Measurements from ENCODE around the gene RETREG2.

Gene RETREG2, protein sequence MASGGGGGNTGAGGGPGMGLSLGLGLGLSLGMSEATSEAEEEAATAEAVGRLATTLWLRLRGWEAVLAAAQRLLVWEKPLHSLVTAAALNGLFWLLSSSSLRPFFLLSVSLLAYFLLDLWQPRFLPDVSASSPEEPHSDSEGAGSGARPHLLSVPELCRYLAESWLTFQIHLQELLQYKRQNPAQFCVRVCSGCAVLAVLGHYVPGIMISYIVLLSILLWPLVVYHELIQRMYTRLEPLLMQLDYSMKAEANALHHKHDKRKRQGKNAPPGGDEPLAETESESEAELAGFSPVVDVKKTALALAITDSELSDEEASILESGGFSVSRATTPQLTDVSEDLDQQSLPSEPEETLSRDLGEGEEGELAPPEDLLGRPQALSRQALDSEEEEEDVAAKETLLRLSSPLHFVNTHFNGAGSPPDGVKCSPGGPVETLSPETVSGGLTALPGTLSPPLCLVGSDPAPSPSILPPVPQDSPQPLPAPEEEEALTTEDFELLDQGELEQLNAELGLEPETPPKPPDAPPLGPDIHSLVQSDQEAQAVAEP

DNA sequence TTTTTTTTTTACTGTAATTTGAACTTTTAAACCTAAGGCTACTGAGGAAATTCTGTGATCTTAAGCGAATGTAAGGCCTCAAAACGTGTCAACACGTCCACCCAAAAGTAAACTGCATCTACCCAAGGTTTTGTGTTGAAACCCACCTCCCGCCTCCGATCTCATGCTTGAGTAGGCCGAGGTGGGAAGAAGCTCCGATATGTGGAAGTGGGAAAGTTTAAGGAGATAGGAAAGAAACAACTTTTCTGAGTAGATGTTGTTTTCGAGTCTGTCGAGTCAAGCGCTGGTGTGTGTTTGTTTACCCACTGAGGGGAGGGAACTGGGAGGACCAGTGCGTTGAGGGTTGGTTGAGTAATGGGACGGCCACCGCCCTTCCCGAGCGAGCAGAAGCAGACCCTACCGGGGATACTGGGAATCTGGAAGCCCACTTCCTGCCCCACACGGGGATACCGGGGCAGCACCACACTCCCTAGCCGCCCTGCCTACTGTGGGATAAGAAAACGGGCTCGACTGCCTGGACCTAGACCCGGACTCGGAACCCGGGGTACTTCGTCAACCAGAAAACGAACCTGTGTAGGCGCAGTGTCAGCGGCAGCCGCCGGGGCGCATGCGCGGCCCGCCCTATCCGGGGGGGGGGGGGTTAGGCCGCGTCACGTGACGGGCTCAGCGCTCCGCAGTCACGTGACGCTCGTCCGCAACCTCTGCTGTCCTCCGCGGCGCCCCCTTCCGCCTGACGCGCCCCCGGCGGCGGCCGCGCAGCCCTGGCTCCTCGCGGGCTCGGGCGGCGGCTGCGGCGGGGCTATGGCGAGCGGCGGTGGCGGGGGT lies at the start of gene RETREG2:
Gene RETREG2, plus strand, starts transcription at position 724 of the 825 bp plus-strand sequence. Its CDS starts 78 bp downstream, at position 802.
- peak; percentile 75 for DNase-seq

GRCh38 chr2:219128396-219128795 lies 49.7 kb upstream of the RETREG2 start:
- DNase-seq, result no peak

GRCh38 chr2:219129589-219129988 lies 48.5 kb upstream of the RETREG2 start:
- no peak for DNase-seq

DNA sequence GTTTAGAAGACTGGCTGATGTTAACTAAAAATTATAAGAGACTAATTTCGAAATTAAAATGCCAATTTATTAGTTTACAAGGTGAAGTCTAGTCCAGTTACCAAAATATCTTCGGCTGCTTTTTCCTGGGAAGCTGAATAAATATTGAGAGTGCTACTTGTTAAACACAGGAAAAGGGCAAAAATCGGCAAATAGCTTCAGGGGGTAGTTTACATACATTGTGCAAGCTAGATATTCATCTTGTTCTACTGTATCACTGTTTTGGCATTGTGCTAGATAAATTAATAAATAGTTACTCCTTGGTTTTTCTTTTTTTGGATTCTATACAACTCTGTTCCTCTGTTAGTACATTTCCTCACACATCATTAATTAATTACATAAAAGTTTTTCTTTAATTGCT lies 46.7 kb upstream of the RETREG2 start:
- no peak for DNase-seq

DNA sequence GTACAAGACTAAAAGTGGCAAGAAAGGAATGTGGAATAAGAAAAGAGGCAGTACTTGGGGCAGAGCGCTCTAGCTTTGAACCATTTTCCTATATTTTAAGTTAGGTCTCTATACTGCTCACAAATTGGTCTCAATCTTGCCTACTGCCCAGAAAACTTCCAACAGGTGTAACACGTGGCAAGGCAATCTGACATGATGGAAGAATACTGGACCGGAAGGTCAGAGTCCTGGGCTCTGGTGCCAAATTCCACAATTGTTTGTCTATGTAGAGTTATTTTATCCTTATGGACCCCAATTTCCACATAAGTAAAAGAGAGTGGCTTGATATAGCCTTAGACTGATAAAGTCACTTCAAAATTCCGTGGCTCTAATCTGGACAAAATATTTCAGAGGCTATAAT lies 46.3 kb upstream of the RETREG2 start:
- no peak for DNase-seq

GRCh38 chr2:219133976-219134375 lies 44.1 kb upstream of the RETREG2 start:
- no peak for DNase-seq

GRCh38 chr2:219140722-219141121 lies 37.4 kb upstream of the RETREG2 start:
- no peak for DNase-seq

DNA sequence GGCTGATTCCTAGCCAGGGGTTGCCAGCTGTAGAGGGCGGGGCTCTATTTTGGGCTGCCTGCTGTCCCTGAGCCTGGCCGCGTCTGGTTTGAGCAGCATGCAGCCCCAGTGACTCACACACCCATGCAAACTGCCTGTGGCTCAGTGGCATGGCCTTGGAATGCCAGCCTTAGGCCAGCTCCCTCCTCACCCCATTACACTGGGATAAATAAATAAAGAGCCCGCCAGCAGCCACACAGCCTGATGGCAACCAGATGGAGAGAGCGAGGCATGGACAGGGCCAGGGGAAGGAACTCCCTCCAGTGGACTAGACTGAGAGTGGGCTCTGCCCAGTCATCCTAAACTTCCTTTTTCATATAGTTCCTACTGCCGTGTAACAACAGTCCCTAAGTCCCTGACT lies 35.7 kb upstream of the RETREG2 start:
- DNase-seq, result no peak

- no peak for DNase-seq
Measured at GRCh38 chr2:219149667-219150066, 28.4 kb upstream of the RETREG2 start.

DNA sequence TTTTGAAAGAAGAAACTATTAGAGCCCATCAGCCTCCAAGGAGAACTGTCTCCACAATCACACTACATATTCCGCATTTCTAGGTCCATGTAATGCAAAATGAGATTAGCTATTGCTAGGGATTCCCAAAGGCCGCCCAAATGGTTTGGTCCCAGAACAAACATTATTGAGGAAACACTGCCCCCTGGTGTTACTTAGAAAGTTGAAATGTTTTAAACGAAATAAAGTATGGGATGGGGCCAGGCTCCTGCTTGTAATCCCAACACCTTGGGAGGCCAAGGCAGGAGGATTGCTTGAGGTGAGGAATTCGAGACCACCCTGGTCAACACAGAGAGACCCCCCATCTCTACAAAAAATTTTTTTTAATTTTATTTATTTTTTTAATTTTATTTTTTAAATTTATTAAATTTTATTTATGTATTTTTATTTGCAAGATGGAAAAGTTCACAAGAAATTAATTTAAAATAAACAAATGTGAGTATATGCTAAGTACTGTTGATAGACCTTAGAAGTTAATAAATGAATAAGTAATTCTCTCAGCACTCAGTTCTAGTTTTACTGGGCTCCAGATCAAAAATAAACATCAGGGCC lies 22.9 kb upstream of the RETREG2 start:
- DNase-seq, result no peak

- DNase-seq, result no peak
Measured at GRCh38 chr2:219157396-219157795, 20.7 kb upstream of the RETREG2 start.

DNA sequence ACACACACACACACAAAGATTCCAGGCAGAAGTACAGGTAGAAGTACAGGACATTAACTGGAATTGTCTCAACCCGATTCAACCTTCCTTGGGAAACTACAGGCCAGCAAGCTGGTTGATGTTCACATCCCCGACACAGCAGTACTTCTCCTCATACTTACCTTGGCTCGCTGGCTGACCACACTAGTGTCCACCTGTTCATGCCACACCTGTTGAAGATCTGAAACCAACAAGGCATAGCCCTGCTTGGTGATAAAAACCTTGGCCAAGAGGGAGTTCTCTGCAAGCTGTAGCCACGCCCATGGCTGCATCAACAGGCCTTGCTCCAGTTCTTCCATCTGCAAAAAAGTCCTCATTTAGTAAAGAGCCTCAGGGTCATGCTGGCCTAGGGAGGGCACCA lies 20.1 kb upstream of the RETREG2 start:
- no peak for DNase-seq

DNA sequence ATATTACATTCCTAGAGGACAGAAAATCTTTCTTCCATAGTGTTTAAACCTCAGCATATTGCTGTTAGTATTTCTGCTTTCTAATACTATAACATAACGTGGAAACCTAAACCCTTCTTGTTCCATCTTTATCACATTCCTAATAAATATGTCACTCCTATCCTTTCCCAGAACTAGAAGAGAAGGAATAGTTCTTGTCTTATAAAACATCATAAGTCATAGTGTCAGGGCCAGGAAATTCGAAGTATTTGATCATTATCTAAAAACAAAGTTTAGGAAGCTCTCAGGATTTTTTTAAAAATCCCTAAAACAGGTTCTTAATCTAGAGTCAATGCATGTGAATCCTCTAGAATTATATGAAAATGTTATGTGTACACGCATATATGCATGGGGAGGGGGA lies 19.5 kb upstream of the RETREG2 start:
- no peak for DNase-seq

DNA sequence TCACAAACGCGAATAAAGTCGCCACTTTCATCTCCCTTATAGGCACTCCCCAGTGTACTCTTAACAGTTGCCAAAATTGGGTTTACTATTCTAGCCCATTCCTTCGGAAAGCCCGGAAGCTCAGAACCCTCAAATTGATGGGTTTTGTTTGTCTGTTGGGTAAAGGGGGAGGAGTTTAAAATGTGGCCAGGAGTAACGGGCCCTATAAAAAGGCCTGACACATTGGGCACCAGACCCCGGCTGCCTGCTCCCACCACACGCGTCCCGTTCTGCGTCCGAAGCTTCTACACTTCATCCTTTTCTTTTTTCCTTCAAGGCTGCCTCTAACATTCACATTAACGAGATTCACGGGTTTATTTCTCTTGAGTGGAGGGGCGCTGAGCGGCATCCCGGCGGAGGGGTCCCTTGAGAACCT lies 18.3 kb upstream of the RETREG2 start:
- DNase-seq, result no peak

DNA sequence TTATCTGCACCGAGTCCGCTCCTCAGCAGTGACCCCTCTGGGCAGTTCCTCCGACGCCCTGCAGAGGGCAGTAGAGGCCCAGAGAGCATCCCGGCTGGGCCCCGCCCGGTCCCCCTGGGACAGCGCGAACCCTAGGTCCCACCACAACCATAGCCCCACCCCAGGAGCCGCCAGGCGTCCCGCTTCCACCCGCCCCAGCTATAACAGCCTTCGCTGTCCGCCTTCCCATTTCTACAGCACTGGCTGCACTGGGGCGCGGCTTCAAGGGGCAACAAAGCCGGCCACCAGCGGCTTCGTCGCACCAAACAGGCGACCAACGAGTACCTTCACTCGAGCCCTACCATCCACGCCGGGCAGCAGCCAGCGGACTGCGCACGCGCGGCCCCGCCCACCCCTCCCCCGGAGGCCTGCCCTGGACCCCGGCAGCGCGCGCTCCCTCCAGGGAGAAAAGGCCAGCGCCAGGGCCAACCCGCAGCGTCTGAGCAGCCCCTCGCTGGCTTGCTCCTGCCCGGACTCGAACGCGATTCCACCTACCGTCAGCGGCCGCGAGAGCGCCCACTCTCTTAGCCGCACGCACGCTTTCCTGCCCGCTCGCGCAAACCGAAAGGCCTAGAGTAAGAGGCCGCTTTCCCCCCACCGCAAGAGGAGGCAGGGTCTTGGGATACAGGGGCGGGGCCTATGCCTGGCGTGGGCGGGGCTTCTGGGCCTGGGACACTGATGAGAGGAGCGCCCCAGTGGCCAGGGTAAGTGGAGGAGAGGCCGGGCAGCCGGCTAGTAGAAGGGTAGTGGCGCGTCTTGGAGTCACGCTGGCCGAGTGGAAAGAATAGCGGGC lies 17.7 kb upstream of the RETREG2 start, which contains the start of gene NHEJ1:
Gene NHEJ1, minus strand, starts transcription at position 630 of the 832 bp plus-strand sequence. CDS start 2,453 bp downstream, outside the sequence.
- DNase-seq, result peak; percentile 94

GRCh38 chr2:219161097-219161496 lies 17.0 kb upstream of the RETREG2 start:
- DNase-seq, result no peak

DNA sequence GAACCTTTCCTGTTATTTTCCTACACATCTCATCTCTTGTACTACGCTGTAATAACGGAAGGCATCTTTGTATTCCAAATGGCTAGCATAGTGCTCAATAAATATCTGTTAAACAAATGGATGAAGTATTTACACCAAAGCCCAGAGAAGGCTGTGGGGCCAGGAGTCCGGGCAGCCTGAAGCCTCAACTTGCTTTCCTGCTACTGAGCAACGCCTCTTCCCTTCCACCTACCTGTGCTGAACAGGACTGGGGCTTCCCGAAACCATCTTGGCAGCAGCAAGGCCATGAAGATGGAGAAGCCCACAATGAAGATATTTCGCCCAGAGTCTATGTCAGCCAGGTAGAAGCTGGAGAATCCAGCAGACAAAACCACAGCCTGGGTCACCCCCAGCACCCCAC lies 14.9 kb upstream of the RETREG2 start:
- no peak for DNase-seq

GRCh38 chr2:219165058-219165911 lies 12.8 kb upstream of the RETREG2 start:
- no peak for DNase-seq

DNA sequence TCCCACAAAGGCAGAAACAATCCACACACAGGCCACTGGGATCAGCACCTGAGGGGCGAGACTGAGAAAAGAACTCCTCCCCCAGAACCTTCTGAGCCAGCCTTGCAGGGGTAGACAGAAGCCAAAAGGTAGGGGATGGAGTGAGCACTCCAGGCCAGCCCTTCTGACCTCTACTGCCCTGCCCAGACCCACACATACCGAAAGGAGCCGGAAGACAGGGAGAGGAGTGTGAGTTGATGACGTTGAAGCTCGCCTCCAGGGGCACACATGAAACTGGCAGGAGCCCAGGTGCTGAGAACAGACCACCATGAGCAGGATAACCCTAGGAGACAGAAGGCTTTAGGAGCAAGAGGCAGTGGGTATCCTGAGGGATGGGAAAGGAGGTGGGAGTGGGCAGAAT lies 10.1 kb upstream of the RETREG2 start:
- no peak for DNase-seq

GRCh38 chr2:219168526-219168925 lies 9.5 kb upstream of the RETREG2 start:
- DNase-seq, result no peak

GRCh38 chr2:219168932-219169331 lies 9.1 kb upstream of the RETREG2 start:
- no peak for DNase-seq

Data from activated CD8-positive, alpha-beta memory T cell treated with anti-CD3 and anti-CD28 coated beads, Interleukin-2, amount 50 U/mL, for 4 hours (primary cell).